H7 (cell line): ENCODE measurements around the gene MEAK7. TPM values are rescaled to one million over a fixed set of nuclear protein-coding genes. Genes with fewer than 3 reads are reported as not detected.

Experiments used
- DNase-seq: peaks from one replicate; pipeline ENCODE4 v3.0.0; 2012
- H3K27me3 ChIP-seq: 2 replicates; pipeline ENCODE4 v1.6.0; 2011; ENCODE audit warnings: mild to moderate bottlenecking, low read length; ENCODE audit not compliant: control insufficient read depth, insufficient read depth
- H3K36me3 ChIP-seq: replicated peaks from 2 replicates; pipeline ENCODE4 v1.5.1; 2011; ENCODE audit warnings: low read length; ENCODE audit not compliant: control insufficient read depth, insufficient read depth
- H3K4me3 ChIP-seq: 2 replicates; pipeline ENCODE4 v1.5.1; 2011; ENCODE audit warnings: low read depth, mild to moderate bottlenecking, control low read depth, low read length, moderate library complexity; ENCODE audit not compliant: insufficient read depth
- total RNA-seq: library from RNA; depleted of rRNA; stranded (reverse); fragments of >200 nt; shearing (Covaris generic); gene quantifications from 2 replicates; pipeline ENCODE4 v1.2.3, GENCODE V29; 2014; rRNA removed

Gene MEAK7, protein sequence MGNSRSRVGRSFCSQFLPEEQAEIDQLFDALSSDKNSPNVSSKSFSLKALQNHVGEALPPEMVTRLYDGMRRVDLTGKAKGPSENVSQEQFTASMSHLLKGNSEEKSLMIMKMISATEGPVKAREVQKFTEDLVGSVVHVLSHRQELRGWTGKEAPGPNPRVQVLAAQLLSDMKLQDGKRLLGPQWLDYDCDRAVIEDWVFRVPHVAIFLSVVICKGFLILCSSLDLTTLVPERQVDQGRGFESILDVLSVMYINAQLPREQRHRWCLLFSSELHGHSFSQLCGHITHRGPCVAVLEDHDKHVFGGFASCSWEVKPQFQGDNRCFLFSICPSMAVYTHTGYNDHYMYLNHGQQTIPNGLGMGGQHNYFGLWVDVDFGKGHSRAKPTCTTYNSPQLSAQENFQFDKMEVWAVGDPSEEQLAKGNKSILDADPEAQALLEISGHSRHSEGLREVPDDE
- total RNA-seq: 9.2 and 11.6 TPM in 2 replicates

DNA sequence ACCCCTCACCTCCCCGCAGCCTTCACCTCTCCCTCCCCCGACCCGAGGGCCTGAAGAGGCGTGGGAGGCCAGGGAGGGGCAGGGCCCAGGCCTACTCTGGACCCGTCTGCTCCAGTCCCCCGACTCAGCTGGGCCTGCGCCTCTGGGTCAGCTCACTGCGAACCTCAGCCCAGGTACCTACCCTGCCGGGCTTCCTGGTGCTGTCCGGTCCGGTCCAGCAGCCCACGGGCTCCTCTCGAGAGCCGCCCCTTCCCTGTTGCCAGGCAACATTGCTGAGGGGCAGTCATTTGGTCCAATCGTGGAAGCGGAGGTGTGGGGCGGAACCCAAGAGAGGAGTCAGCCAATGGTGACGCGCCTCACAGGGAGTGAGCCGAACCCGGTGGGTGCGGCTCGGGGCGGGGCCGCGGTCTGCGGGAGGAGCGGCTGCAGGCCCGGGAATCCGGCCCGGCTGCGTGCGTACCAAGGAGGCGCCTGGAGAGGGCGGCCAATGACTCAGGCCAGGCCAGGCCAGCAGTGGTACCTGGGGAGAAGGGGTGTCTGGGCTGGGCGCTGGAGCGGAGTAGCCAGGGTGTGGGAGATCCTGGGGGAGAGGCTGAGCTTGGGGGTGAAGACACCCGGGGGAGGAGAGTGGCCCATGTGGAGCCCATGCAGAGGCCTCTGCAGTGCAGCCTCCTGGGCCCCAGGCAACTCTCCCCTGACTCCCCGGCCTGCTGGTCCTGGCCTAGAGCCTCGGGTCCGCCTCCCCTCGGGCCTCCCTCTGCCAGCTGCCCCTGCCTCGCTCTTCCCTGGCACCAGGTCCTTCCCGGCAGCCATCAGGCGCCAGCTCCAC, at the start of gene MEAK7:
MEAK7 (minus strand) TSS at position 240 of the 829 bp plus-strand sequence. CDS start 6,573 bp downstream, outside the sequence.
- DNase-seq: peak; percentile 99
- Histone ChIP-seq H3K36me3 (peaks cover 2% of the 10 kb centered on the region), H3K4me3 (peak within 1 kb of the TSS; percentile 65), H3K27me3 (no peaks in the 10 kb centered on the region)

GRCh38 chr16:84553873-84554399, 49.5 kb upstream of the MEAK7 start:
- no peak for DNase-seq
- H3K36me3 ChIP-seq: no peaks in the 10 kb centered on the region
- no peak overlapping the region for H3K4me3 ChIP-seq
- no peaks in the 10 kb centered on the region for H3K27me3 ChIP-seq

- DNase-seq: no peak
- Histone ChIP-seq H3K4me3 (no peak overlapping the region), H3K27me3 (no peaks in the 10 kb centered on the region), H3K36me3 (no peaks in the 10 kb centered on the region)
Observed at GRCh38 chr16:84552135-84552534, 47.7 kb upstream of the MEAK7 start.

DNA sequence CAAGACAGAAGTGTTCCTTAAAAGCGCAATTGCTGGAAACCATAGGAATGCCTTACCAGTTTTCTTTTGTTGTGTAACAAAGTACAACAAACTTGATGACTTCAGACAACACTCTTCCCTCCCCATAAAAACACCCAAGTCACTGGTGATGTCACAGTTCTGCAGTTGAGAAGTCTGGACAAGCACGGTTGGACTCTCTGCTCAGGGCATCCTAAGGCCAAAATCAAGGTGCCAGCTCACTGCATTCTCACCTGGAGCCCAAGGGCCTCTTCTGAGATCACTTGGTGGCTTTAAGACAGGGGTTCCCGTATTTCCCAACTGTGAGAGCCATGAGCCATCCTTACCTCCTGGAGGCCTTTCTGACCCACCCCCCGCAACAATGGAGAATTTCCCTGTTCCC, 45.6 kb upstream of the MEAK7 start:
- H3K4me3 ChIP-seq: no peak overlapping the region
- DNase-seq: no peak
- H3K36me3 ChIP-seq: no peaks in the 10 kb centered on the region
- H3K27me3 ChIP-seq: no peaks in the 10 kb centered on the region

- no peaks in the 10 kb centered on the region for H3K27me3 ChIP-seq
- no peaks in the 10 kb centered on the region for H3K36me3 ChIP-seq
- H3K4me3 ChIP-seq: no peak overlapping the region
- no peak for DNase-seq
Observed at GRCh38 chr16:84548971-84549844, 44.7 kb upstream of the MEAK7 start.

DNA sequence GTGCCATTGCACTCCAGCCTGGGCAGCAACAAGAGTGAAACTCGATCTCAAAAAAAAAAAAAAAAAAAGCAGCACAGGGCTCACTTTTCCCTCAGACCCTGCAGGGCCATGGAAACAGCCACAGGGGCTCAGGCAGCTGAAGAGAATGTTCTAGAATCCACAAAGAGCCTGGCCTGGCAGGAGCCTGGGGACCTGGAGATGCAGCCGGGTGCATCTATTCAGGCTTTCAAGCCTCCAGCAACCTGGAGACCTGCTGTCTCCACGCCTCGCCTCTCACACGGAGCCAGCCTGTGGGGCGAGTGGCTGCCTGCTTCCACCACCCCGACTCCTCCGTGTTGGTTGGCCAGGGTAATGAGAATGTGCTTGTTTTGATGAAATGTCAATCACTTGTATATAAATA, 44.0 kb upstream of the MEAK7 start:
- peak; percentile 65 for DNase-seq
- Histone ChIP-seq H3K4me3 (no peak overlapping the region), H3K36me3 (no peaks in the 10 kb centered on the region), H3K27me3 (no peaks in the 10 kb centered on the region)

- no peak overlapping the region for H3K4me3 ChIP-seq
- no peaks in the 10 kb centered on the region for H3K27me3 ChIP-seq
- H3K36me3 ChIP-seq: no peaks in the 10 kb centered on the region
- DNase-seq: no peak
Observed at GRCh38 chr16:84547546-84548061, 43.1 kb upstream of the MEAK7 start.

- Histone ChIP-seq H3K4me3 (no peak overlapping the region), H3K27me3 (no peaks in the 10 kb centered on the region), H3K36me3 (no peaks in the 10 kb centered on the region)
- DNase-seq: no peak
Observed at GRCh38 chr16:84546669-84547545, 42.4 kb upstream of the MEAK7 start.

DNA sequence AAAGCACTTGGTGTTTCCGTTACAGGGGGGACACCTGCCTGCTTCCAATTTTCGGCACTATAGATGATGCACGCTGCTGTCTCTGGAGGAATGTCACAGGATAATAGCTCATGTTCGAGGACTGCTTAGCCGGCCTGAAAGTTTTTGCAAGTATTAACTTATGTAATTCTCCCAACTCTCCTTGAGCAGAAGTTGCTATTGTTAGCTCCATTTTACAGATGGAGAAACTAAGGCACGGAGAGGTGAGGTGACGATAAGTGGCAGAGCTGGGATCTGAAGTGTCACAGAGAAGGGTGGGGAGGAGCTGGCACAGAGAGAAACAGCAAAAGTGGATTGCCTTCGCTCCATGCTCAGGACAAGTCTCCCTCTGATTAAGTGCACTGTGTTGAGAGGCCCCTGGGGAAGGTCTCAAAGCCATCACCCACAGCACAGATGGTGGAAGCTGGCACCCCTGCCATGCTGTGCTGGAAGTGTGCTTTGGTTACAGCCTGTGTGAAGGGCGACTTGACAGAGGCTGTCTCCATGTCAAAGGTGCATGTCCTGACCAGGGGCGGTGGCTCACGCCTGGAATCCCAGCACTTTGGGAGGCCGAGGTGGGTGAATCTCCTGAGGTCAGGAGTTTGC, 40.8 kb upstream of the MEAK7 start:
- H3K36me3 ChIP-seq: no peaks in the 10 kb centered on the region
- DNase-seq: no peak
- no peak overlapping the region for H3K4me3 ChIP-seq
- no peaks in the 10 kb centered on the region for H3K27me3 ChIP-seq

DNA sequence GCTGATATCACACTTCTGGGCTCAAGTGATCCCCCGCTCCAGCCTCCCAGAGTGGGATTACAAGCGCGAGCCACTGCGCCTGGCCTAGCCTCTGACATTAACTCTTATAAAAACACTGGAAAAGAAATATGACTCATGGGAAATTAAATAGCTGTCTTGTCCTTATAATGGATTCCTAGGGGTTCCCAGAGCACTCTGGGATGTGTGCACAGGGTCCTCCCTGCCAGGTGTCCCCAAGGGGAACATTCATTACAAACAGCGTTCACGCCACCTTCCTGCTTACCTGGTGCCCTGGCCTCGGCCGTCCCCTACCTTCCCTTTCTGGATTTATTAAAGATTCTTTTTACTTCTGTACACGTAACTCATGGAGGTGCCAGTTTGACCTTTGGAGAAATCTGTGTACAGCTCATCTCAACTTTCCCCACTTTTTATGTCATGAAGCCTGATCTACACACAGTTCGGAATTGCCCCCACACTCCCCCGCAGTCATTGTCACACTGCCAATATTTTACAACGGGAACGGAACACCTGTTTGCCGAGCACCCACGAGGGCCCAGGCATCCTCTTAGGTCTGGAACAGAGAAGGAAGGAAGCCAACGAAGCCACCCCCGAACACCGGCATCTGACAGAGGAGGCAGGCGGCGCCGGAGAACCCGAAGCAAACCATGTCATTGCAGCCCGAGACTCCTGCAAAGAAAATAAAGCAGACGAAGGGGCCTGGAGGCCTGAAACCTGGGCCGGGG, 39.7 kb upstream of the MEAK7 start:
- DNase-seq: no peak
- H3K27me3 ChIP-seq: no peaks in the 10 kb centered on the region
- H3K4me3 ChIP-seq: no peak overlapping the region
- H3K36me3 ChIP-seq: no peaks in the 10 kb centered on the region

GRCh38 chr16:84543253-84543652, 38.8 kb upstream of the MEAK7 start:
- Histone ChIP-seq H3K4me3 (no peak overlapping the region), H3K27me3 (no peaks in the 10 kb centered on the region), H3K36me3 (no peaks in the 10 kb centered on the region)
- DNase-seq: no peak

DNA sequence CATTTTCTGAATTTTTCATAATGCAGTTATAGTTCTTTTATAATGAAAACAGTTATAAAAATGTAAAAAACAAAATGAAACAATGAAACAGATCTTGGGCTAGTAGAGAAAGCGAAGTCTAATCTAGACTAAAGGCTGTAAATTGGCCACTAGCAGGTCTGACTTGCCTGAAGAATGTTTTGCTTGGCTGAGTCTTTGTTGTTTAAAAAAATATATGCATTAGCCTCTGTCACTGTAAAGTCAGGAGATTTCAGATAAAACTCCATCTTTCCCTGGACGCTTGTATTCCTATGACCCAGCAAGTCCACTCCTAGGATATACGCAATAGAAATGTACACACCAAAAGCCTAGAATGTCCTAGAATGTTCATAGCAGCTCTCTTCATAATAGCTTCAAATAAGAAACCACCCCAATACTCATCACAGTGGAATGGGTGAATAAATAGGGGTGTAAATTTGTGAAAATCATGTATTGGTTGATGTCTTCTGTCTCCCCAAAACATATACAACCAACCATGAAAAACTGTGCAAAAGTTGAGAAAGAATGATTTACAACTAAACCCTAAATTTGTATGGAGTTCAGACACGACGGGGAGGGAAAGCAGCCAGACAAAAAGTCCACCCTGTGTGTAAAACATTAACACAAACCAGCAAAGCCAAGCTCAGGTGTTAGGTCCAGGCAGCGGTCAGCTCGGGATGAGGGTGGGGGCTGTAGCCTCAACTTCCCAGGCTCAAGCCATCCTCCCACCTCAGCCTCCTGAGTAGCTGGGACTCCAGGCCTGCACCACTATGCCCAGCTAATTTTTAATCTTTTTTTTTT, 37.7 kb upstream of the MEAK7 start:
- no peak for DNase-seq

More for the DNA sequence above, 37.7 kb upstream of the MEAK7 start:
- Histone ChIP-seq H3K36me3 (no peaks in the 10 kb centered on the region), H3K4me3 (no peak overlapping the region), H3K27me3 (no peaks in the 10 kb centered on the region)
